ENCODE data around the gene ARHGAP45. TPM values are rescaled to one million over a fixed set of nuclear protein-coding genes. Genes with fewer than 3 reads are reported as not detected.
A peak's percentile ranks its signal among the peaks of the same experiment; 100 is the strongest.

ARHGAP45 gene
- total and polyA plus RNA-seq, 9 of the 15 experiments (the other 6 are each of a cell fraction or from before 2014, with no cell fraction given) = 0.08 to 22.1 (median 4.2) TPM

- Histone ChIP-seq H4K20me1 (replicated peaks; ENCODE audit: control insufficient read depth, insufficient read depth, low read length) (no peaks in the 10 kb centered on the region; the same call in 1 of the 2 replicates), H3K4me2 (ENCODE audit: insufficient read depth, low read length) (no peak overlapping the region), H3K36me3 (ENCODE audit: control insufficient read depth, insufficient read depth, low read length) (peaks cover 26% of the 10 kb centered on the region; the same call in 2 of the 3 replicates), H3K9me3 (replicated peaks; ENCODE audit: control insufficient read depth, insufficient read depth, low read depth, low read length) (peaks cover 7% of the 10 kb centered on the region), H3K27me3 (ENCODE audit: control insufficient read depth in 2 of 2, insufficient read depth in 2 of 2, low read length in 2 of 2) (no peaks in the 10 kb centered on the region), H3K4me3 (no peak overlapping the region), H3K4me1 (replicated peaks in 1 of 2; ENCODE audit: control insufficient read depth in 2 of 2, insufficient read depth in 2 of 2, low read length in 2 of 2) (peaks cover 36 to 73% of the 10 kb centered on the region in 2 experiments), H2AFZ (ENCODE audit: low read depth, low read length) (no peak overlapping the region), H3K27ac (ENCODE audit: extremely low read depth, low read depth, low read length) (peak overlapping the region; percentile 58; the same call in 2 of the 3 replicates), H3K9me1 (ENCODE audit: control insufficient read depth, insufficient read depth, low read length) (no peaks in the 10 kb centered on the region), H3K79me2 (ENCODE audit: control insufficient read depth, insufficient read depth, low read length) (peaks cover 25% of the 10 kb centered on the region), H3K9ac (ENCODE audit: insufficient read depth in 1 of 2, low read depth in 2 of 2, low read length in 2 of 2) (no peak overlapping the region)
- peak; percentile 37 for FAIRE-seq
- intact Hi-C loops (cut with micrococcal nuclease) (loop anchor here (2.0 to 5.0 kb wide), 2 partner anchors 60 to 82 kb away; partner anchors contain the start of genes ABCA7, RNU6-2 and TMEM259), in situ Hi-C loops (cut with MboI) (no loop called here)
- whole genome bisulfite sequencing (ENCODE audit: insufficient coverage, low coverage, missing lambda C conversion rate) = 72% methylated on average over 15 of the region's 17 CpGs
- peak in 1 of 4 experiments; percentile 57 for DNase-seq (ENCODE audit: extremely low read depth in 1 of 4, low spot score in 3 of 4)
- ATAC-seq = no peak
- no TSS peak for BruUV-seq (replicated peaks)
- CTCF ChIA-PET (ENCODE audit: low intra/inter-chr PET ratio) = no interaction called here
- POLR2A ChIA-PET = interaction anchor here (1.6 kb wide), 1 partner anchor 18 kb away, joined by 7 read pairs; no protein-coding TSS in a partner anchor
- TF ChIP-seq KDM1A (IDR thresholded peaks at IDR 0.05) (peak in 1 of 2 experiments; percentile 35; a peak in 1 of 4 replicates), MEF2D (tag; conservative IDR thresholded peaks at IDR 0.05; ENCODE audit: low read depth) (no peak), NFXL1 (CRISPR knock-in tag; IDR thresholded peaks at IDR 0.05) (no peak), ZNF318 (IDR thresholded peaks at IDR 0.05; ENCODE audit: borderline replicate concordance in 1 of 2, low read depth in 1 of 2) (no peak)
Measured at GRCh38 chr19:1102407-1103131, 35.6 kb downstream of the ARHGAP45 start.
